GM12892 (cell line): ENCODE data around the gene NHLH2.

ENCODE experiments used
- POLR2A ChIP-seq: IDR thresholded peaks from 2 replicates; pipeline ENCODE4 v1.6.1; 2011; ENCODE audit warnings: low read depth, low read length, control low read depth
- POLR2AphosphoS5 ChIP-seq: IDR thresholded peaks from 2 replicates; pipeline ENCODE4 v1.6.1; 2011; ENCODE audit warnings: low read depth, low read length, control low read depth

DNA sequence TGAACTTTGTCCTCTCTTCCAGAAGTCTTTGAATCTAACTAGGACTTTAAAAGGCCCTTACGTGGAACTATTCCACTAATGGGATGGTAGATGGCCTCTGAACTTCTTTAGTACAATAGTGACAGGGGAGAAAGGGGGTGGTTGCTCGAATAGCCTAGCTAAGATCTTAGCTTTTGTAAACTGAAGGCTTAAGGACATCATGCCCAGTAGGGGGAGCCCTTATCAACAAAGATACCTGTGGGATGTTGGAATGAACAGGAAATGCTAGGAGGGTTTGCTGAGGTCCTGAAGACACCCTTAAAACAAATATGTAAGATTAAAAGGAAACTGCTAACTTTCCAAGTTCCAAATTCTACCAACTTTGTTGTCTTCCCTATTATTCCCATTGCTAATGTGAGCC lies 33.2 kb downstream of the NHLH2 start:
- TF ChIP-seq POLR2A (no peak), POLR2AphosphoS5 (no peak)
